Activated B cell treated with CpG ODN at 0.5 μM for 24 hours (primary cell): Measurements from ENCODE around the gene SNCAIP. TPM values are rescaled to one million over a fixed set of nuclear protein-coding genes. Genes with fewer than 3 reads are reported as not detected.

Experiments used
- ATAC-seq: fragments of 200-7000 bp; cut with Tn5 transposase; one replicate; pipeline ENCODE4 v1.10.0; 2021; ENCODE audit warnings: low read depth, mild to moderate bottlenecking, moderate library complexity
- CTCF ChIA-PET: fragments of 350-600 bp; sonication (Branson Sonifier 250); formaldehyde crosslinking; loops from one replicate; lab custom pipeline; 2021; ENCODE audit warnings: antibody characterized with exemption; lab: Charles Lee
- POLR2A ChIA-PET: fragments of 350-600 bp; sonication (Branson Sonifier 250); formaldehyde crosslinking; loops from one replicate; lab custom pipeline; 2021; ENCODE audit warnings: antibody characterized with exemption; lab: Charles Lee
- DNase-seq: peaks from one replicate; pipeline ENCODE4 v3.0.0; 2022
- H3K27ac Mint-ChIP-seq: one replicate; pipeline ENCODE4 v1.8.0; 2020; ENCODE audit warnings: mixed read lengths
- H3K27me3 Mint-ChIP-seq: one replicate; pipeline ENCODE4 v1.8.0; 2021; ENCODE audit warnings: mixed read lengths
- H3K36me3 Mint-ChIP-seq: one replicate; pipeline ENCODE4 v1.8.0; 2021; ENCODE audit warnings: low read depth, mixed read lengths
- H3K4me1 Mint-ChIP-seq: one replicate; pipeline ENCODE4 v1.8.0; 2021; ENCODE audit warnings: mixed read lengths
- H3K4me3 Mint-ChIP-seq: one replicate; pipeline ENCODE4 v1.8.0; 2020; ENCODE audit warnings: mild to moderate bottlenecking, mixed read lengths
- H3K9me3 Mint-ChIP-seq: one replicate; pipeline ENCODE4 v1.8.0; 2020; ENCODE audit warnings: mixed read lengths
- intact Hi-C: fragments of 100-400 bp; cut with micrococcal nuclease; formaldehyde crosslinking; loops from one replicate; pipeline ENCODE4 v1.15.1; 2024
- total RNA-seq: library from RNA; stranded (reverse); gene quantifications from 2 replicates; pipeline ENCODE4 v1.2.3, GENCODE V29; 2022
- TF ChIP-seq, protein P1 (sequence below): fragments of 200-600 bp; IDR thresholded peaks from one replicate; pipeline ENCODE4 v1.8.0; 2022; ENCODE audit warnings: antibody characterized with exemption, mild to moderate bottlenecking

Gene SNCAIP
- total RNA-seq, 1 donor from 2014 or later, result not detected

DNA sequence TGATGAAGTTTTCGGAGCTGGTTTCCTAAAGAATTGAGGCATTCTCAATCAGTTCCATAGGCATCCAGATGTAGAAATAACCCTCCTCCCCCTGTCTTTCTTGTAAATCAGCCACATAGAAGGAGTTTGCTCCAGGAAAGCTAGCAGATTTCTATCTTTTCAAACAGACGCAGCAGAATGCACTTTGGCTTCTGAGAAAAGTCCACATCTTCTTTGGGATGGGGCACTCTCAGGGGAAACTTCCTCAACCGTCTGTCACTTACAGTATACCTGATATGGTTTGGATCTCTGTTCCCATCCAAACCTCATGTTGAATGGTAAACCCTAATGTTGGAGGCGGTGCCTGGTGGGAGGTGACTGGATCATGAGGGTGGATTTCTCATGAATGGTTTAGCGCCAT, 94.1 kb downstream of the SNCAIP start:
- Mint-ChIP-seq H3K4me3 (no peak overlapping the region), H3K9me3 (no peaks in the 10 kb centered on the region), H3K27ac (no peak overlapping the region), H3K4me1 (no peaks in the 10 kb centered on the region), H3K36me3 (no peaks in the 10 kb centered on the region), H3K27me3 (peaks cover 8% of the 10 kb centered on the region)
- TF ChIP-seq, protein P1, sequence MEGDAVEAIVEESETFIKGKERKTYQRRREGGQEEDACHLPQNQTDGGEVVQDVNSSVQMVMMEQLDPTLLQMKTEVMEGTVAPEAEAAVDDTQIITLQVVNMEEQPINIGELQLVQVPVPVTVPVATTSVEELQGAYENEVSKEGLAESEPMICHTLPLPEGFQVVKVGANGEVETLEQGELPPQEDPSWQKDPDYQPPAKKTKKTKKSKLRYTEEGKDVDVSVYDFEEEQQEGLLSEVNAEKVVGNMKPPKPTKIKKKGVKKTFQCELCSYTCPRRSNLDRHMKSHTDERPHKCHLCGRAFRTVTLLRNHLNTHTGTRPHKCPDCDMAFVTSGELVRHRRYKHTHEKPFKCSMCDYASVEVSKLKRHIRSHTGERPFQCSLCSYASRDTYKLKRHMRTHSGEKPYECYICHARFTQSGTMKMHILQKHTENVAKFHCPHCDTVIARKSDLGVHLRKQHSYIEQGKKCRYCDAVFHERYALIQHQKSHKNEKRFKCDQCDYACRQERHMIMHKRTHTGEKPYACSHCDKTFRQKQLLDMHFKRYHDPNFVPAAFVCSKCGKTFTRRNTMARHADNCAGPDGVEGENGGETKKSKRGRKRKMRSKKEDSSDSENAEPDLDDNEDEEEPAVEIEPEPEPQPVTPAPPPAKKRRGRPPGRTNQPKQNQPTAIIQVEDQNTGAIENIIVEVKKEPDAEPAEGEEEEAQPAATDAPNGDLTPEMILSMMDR, result no peak
- no peak for DNase-seq
- POLR2A ChIA-PET, result no interaction called here
- CTCF ChIA-PET, result no interaction called here
- intact Hi-C loops, result no loop called here
- no peak for ATAC-seq

- ChIA-PET CTCF (no interaction called here), POLR2A (no interaction called here)
- Mint-ChIP-seq H3K4me3 (no peak overlapping the region), H3K36me3 (no peaks in the 10 kb centered on the region), H3K27ac (no peak overlapping the region), H3K9me3 (no peaks in the 10 kb centered on the region), H3K4me1 (no peaks in the 10 kb centered on the region), H3K27me3 (peaks cover 16% of the 10 kb centered on the region)
- DNase-seq (no peak), ATAC-seq (no peak)
- intact Hi-C loops, result no loop called here
- TF ChIP-seq, protein P1, result no peak
These were observed 96.7 kb downstream of the SNCAIP start for GRCh38 chr5:122408592-122409224.

DNA sequence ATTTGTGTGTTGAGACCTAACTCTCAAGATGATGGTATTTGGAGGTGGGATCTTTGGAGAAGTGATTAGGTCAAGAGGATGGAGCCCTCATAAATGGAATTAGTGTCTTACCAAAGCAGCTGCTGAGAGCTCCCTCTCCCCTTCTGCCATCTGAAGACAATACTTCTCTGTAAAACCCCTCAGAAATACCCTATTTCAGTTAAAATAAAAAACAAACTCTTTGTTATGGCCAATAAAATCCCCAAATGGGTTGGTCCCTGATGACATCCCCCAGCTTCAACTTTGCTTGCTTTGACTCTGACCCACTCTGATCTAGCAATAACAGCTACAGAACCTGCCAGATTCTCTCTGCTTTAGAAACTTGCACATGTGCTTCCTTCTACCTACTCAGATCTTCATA, 100.9 kb downstream of the SNCAIP start:
- CTCF ChIA-PET, result no interaction called here
- H3K4me3 Mint-ChIP-seq, result no peak overlapping the region
- ATAC-seq, result no peak

GRCh38 chr5:122413722-122414121, 101.7 kb downstream of the SNCAIP start:
- ChIA-PET POLR2A (no interaction called here), CTCF (no interaction called here)
- no peak overlapping the region for H3K27ac Mint-ChIP-seq
- DNase-seq (no peak), ATAC-seq (no peak)
- no peaks in the 10 kb centered on the region for H3K36me3 Mint-ChIP-seq
- TF ChIP-seq, protein P1, result no peak
- H3K4me3 Mint-ChIP-seq, result no peak overlapping the region
- no peaks in the 10 kb centered on the region for H3K4me1 Mint-ChIP-seq
- peaks cover 16% of the 10 kb centered on the region for H3K27me3 Mint-ChIP-seq
- H3K9me3 Mint-ChIP-seq, result no peaks in the 10 kb centered on the region
- intact Hi-C loops, result no loop called here

More for the DNA sequence above, 100.9 kb downstream of the SNCAIP start:
- Mint-ChIP-seq H3K27ac (no peak overlapping the region), H3K36me3 (no peaks in the 10 kb centered on the region), H3K9me3 (no peaks in the 10 kb centered on the region), H3K4me1 (no peaks in the 10 kb centered on the region), H3K27me3 (peaks cover 15% of the 10 kb centered on the region)
- POLR2A ChIA-PET, result no interaction called here
- intact Hi-C loops, result no loop called here
- TF ChIP-seq, protein P1, result no peak
- DNase-seq, result no peak

- intact Hi-C loops, result no loop called here
These were observed 103.2 kb downstream of the SNCAIP start for GRCh38 chr5:122415030-122415800.

More at GRCh38 chr5:122415030-122415800, 103.2 kb downstream of the SNCAIP start:
- H3K27me3 Mint-ChIP-seq, result peaks cover 24% of the 10 kb centered on the region
- ChIA-PET CTCF (no interaction called here), POLR2A (no interaction called here)
- no peaks in the 10 kb centered on the region for H3K4me1 Mint-ChIP-seq
- TF ChIP-seq, protein P1, result no peak
- no peaks in the 10 kb centered on the region for H3K9me3 Mint-ChIP-seq
- H3K4me3 Mint-ChIP-seq, result no peak overlapping the region
- H3K27ac Mint-ChIP-seq, result no peak overlapping the region
- no peak for ATAC-seq
- no peaks in the 10 kb centered on the region for H3K36me3 Mint-ChIP-seq
- DNase-seq, result no peak
